ENCODE measurements around the gene RNGTT.

Gene RNGTT

GRCh38 chr6:88584581-88585275 lies 378.7 kb downstream of the RNGTT start:
- peaks cover 9% of the 10 kb centered on the region for H3K9me3 Mint-ChIP-seq
- no peaks in the 10 kb centered on the region for H3K36me3 Mint-ChIP-seq
- no peak overlapping the region for H3K4me3 Mint-ChIP-seq
- no peaks in the 10 kb centered on the region for H3K4me1 Mint-ChIP-seq
- H3K27me3 Mint-ChIP-seq = peaks cover 25% of the 10 kb centered on the region
- H3K27ac Mint-ChIP-seq = no peak overlapping the region

- H3K4me3 Mint-ChIP-seq = no peak overlapping the region
- H3K36me3 Mint-ChIP-seq = no peaks in the 10 kb centered on the region
- H3K27ac Mint-ChIP-seq = no peak overlapping the region
- peaks cover 9% of the 10 kb centered on the region for H3K9me3 Mint-ChIP-seq
- H3K27me3 Mint-ChIP-seq = peaks cover 11% of the 10 kb centered on the region
- H3K4me1 Mint-ChIP-seq = no peaks in the 10 kb centered on the region
These were observed 386.0 kb downstream of the RNGTT start for GRCh38 chr6:88577461-88577860.

GRCh38 chr6:88575536-88575935 lies 387.9 kb downstream of the RNGTT start:
- Mint-ChIP-seq H3K36me3 (no peaks in the 10 kb centered on the region), H3K4me1 (no peaks in the 10 kb centered on the region), H3K9me3 (no peaks in the 10 kb centered on the region), H3K27me3 (peaks cover 4% of the 10 kb centered on the region), H3K27ac (no peak overlapping the region), H3K4me3 (no peak overlapping the region)

GRCh38 chr6:88574651-88575050 lies 388.8 kb downstream of the RNGTT start:
- Mint-ChIP-seq H3K27me3 (peaks cover 1% of the 10 kb centered on the region), H3K9me3 (no peaks in the 10 kb centered on the region), H3K27ac (no peak overlapping the region), H3K4me3 (no peak overlapping the region), H3K36me3 (no peaks in the 10 kb centered on the region), H3K4me1 (no peaks in the 10 kb centered on the region)

GRCh38 chr6:88574031-88574430 lies 389.4 kb downstream of the RNGTT start:
- H3K27ac Mint-ChIP-seq = no peak overlapping the region

GRCh38 chr6:88573561-88573960 lies 389.9 kb downstream of the RNGTT start:
- Mint-ChIP-seq H3K4me1 (no peaks in the 10 kb centered on the region), H3K4me3 (no peak overlapping the region), H3K9me3 (peaks cover 7% of the 10 kb centered on the region), H3K27me3 (peaks cover 1% of the 10 kb centered on the region), H3K36me3 (peaks cover 1% of the 10 kb centered on the region), H3K27ac (no peak overlapping the region)

More at GRCh38 chr6:88574031-88574430, 389.4 kb downstream of the RNGTT start:
- Mint-ChIP-seq H3K4me1 (no peaks in the 10 kb centered on the region), H3K27me3 (peaks cover 1% of the 10 kb centered on the region), H3K9me3 (peaks cover 5% of the 10 kb centered on the region), H3K4me3 (no peak overlapping the region), H3K36me3 (peaks cover under 1% of the 10 kb centered on the region)

GRCh38 chr6:88572449-88573139 lies 390.8 kb downstream of the RNGTT start:
- Mint-ChIP-seq H3K27ac (no peak overlapping the region), H3K9me3 (peaks cover 7% of the 10 kb centered on the region)

GRCh38 chr6:88569959-88570358 lies 393.5 kb downstream of the RNGTT start:
- H3K27ac Mint-ChIP-seq = no peak overlapping the region
- peaks cover 6% of the 10 kb centered on the region for H3K27me3 Mint-ChIP-seq
- H3K9me3 Mint-ChIP-seq = peaks cover 7% of the 10 kb centered on the region
- H3K4me3 Mint-ChIP-seq = no peak overlapping the region
- H3K4me1 Mint-ChIP-seq = no peaks in the 10 kb centered on the region
- H3K36me3 Mint-ChIP-seq = peaks cover 1% of the 10 kb centered on the region

More at GRCh38 chr6:88572449-88573139, 390.8 kb downstream of the RNGTT start:
- H3K36me3 Mint-ChIP-seq = peaks cover 1% of the 10 kb centered on the region
- H3K4me3 Mint-ChIP-seq = no peak overlapping the region
- H3K4me1 Mint-ChIP-seq = no peaks in the 10 kb centered on the region
- peaks cover 3% of the 10 kb centered on the region for H3K27me3 Mint-ChIP-seq

GRCh38 chr6:88567696-88568095 lies 395.7 kb downstream of the RNGTT start:
- H3K36me3 Mint-ChIP-seq = peaks cover 1% of the 10 kb centered on the region
- peaks cover 6% of the 10 kb centered on the region for H3K27me3 Mint-ChIP-seq
- no peak overlapping the region for H3K4me3 Mint-ChIP-seq
- peaks cover 7% of the 10 kb centered on the region for H3K9me3 Mint-ChIP-seq
- H3K27ac Mint-ChIP-seq = no peak overlapping the region
- H3K4me1 Mint-ChIP-seq = no peaks in the 10 kb centered on the region

- Mint-ChIP-seq H3K27ac (no peak overlapping the region), H3K27me3 (peaks cover 6% of the 10 kb centered on the region), H3K9me3 (peaks cover 7% of the 10 kb centered on the region), H3K4me3 (no peak overlapping the region), H3K4me1 (no peaks in the 10 kb centered on the region), H3K36me3 (peaks cover 1% of the 10 kb centered on the region)
These were observed 396.5 kb downstream of the RNGTT start for GRCh38 chr6:88566746-88567534.

- Mint-ChIP-seq H3K4me3 (no peak overlapping the region), H3K4me1 (no peaks in the 10 kb centered on the region), H3K27ac (no peak overlapping the region)
These were observed 397.6 kb downstream of the RNGTT start for GRCh38 chr6:88565836-88566235.

GRCh38 chr6:88565409-88565811 lies 398.0 kb downstream of the RNGTT start:
- Mint-ChIP-seq H3K36me3 (peaks cover 1% of the 10 kb centered on the region), H3K9me3 (peaks cover 7% of the 10 kb centered on the region), H3K4me3 (no peak overlapping the region), H3K27ac (no peak overlapping the region), H3K4me1 (no peaks in the 10 kb centered on the region), H3K27me3 (peaks cover 6% of the 10 kb centered on the region)

More at GRCh38 chr6:88565836-88566235, 397.6 kb downstream of the RNGTT start:
- H3K27me3 Mint-ChIP-seq = peaks cover 6% of the 10 kb centered on the region
- peaks cover 7% of the 10 kb centered on the region for H3K9me3 Mint-ChIP-seq
- peaks cover 1% of the 10 kb centered on the region for H3K36me3 Mint-ChIP-seq

- H3K9me3 Mint-ChIP-seq = no peaks in the 10 kb centered on the region
- no peak overlapping the region for H3K4me3 Mint-ChIP-seq
- H3K27ac Mint-ChIP-seq = no peak overlapping the region
- no peaks in the 10 kb centered on the region for H3K4me1 Mint-ChIP-seq
- H3K27me3 Mint-ChIP-seq = peaks cover 6% of the 10 kb centered on the region
- H3K36me3 Mint-ChIP-seq = no peaks in the 10 kb centered on the region
These were observed 400.2 kb downstream of the RNGTT start for GRCh38 chr6:88563277-88563625.

- H3K9me3 Mint-ChIP-seq = no peaks in the 10 kb centered on the region
- H3K27me3 Mint-ChIP-seq = peaks cover 4% of the 10 kb centered on the region
- H3K36me3 Mint-ChIP-seq = no peaks in the 10 kb centered on the region
- H3K4me1 Mint-ChIP-seq = no peaks in the 10 kb centered on the region
- H3K4me3 Mint-ChIP-seq = no peak overlapping the region
- H3K27ac Mint-ChIP-seq = no peak overlapping the region
These were observed 400.8 kb downstream of the RNGTT start for GRCh38 chr6:88562353-88563276.

- no peak overlapping the region for H3K27ac Mint-ChIP-seq
- no peak overlapping the region for H3K4me3 Mint-ChIP-seq
- no peaks in the 10 kb centered on the region for H3K27me3 Mint-ChIP-seq
- no peaks in the 10 kb centered on the region for H3K36me3 Mint-ChIP-seq
- no peaks in the 10 kb centered on the region for H3K9me3 Mint-ChIP-seq
- H3K4me1 Mint-ChIP-seq = no peaks in the 10 kb centered on the region
These were observed 401.5 kb downstream of the RNGTT start for GRCh38 chr6:88561954-88562315.

Data from activated naive CD4-positive, alpha-beta T cell treated with anti-CD3 and anti-CD28 coated beads, Interleukin-2, amount 50 U/mL, for 24 hours (primary cell).